DMS114 treated with DMSO at 0.1 percent for 48 hours (cell line): Measurements from ENCODE around the gene ARHGAP23.

ENCODE experiments used
- DNase-seq: peaks from one replicate; lab custom pipeline; 2025; ENCODE audit not compliant: unreplicated experiment; lab: John Stamatoyannopoulos, UW

The ARHGAP23 gene, protein sequence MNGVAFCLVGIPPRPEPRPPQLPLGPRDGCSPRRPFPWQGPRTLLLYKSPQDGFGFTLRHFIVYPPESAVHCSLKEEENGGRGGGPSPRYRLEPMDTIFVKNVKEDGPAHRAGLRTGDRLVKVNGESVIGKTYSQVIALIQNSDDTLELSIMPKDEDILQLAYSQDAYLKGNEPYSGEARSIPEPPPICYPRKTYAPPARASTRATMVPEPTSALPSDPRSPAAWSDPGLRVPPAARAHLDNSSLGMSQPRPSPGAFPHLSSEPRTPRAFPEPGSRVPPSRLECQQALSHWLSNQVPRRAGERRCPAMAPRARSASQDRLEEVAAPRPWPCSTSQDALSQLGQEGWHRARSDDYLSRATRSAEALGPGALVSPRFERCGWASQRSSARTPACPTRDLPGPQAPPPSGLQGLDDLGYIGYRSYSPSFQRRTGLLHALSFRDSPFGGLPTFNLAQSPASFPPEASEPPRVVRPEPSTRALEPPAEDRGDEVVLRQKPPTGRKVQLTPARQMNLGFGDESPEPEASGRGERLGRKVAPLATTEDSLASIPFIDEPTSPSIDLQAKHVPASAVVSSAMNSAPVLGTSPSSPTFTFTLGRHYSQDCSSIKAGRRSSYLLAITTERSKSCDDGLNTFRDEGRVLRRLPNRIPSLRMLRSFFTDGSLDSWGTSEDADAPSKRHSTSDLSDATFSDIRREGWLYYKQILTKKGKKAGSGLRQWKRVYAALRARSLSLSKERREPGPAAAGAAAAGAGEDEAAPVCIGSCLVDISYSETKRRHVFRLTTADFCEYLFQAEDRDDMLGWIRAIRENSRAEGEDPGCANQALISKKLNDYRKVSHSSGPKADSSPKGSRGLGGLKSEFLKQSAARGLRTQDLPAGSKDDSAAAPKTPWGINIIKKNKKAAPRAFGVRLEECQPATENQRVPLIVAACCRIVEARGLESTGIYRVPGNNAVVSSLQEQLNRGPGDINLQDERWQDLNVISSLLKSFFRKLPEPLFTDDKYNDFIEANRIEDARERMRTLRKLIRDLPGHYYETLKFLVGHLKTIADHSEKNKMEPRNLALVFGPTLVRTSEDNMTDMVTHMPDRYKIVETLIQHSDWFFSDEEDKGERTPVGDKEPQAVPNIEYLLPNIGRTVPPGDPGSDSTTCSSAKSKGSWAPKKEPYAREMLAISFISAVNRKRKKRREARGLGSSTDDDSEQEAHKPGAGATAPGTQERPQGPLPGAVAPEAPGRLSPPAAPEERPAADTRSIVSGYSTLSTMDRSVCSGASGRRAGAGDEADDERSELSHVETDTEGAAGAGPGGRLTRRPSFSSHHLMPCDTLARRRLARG (N-terminal part only)

DNA sequence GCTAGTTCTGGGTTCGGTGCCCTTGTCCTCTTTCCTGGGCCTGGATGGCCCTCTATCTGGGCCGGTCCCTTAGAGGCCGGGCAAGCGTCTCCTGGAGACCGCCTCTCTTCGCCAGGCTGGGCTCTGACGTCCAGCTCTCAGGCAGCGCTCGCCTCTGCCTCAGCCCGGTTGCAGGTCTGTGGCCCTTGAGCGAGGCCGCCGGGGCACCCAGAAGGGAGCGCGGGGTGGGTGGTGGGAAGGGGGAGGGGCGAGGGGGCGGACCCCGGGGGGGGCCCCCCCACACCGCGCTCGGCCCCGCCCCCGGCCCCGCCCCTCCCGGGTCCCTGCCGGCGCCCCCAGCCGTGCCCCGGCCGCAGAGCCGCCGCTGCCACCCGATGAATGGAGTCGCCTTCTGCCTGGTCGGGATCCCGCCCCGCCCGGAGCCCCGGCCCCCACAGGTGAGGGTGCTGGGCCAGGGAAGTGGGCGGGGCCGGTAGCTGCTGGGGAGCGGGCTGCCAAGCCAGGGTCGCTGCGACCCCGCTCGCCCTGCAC lies at the start of gene ARHGAP23:
Gene ARHGAP23, plus strand, starts transcription at position 353 of the 531 bp plus-strand sequence. Its CDS starts 22 bp downstream, at position 375.
- DNase-seq = no peak

DNA sequence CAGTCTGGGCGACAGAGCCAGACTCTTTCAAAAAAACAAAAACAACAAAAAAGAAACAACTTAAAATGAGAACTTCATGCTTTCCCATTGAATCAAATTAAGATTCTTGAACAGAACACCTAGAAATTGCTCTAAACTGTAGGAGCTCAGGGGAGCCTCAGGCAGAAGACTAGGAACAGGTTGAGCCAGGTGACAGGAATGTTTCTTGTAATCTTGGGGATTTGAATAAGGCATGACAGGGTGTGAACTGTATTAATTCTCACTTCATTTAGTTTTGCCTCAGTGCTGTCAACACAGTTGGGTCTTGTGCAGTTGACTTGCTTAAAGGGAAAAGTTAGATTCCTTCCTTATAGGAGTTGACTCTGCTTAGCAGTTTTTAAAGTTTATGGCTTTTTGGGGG lies 48.8 kb upstream of the ARHGAP23 start:
- no peak for DNase-seq

DNA sequence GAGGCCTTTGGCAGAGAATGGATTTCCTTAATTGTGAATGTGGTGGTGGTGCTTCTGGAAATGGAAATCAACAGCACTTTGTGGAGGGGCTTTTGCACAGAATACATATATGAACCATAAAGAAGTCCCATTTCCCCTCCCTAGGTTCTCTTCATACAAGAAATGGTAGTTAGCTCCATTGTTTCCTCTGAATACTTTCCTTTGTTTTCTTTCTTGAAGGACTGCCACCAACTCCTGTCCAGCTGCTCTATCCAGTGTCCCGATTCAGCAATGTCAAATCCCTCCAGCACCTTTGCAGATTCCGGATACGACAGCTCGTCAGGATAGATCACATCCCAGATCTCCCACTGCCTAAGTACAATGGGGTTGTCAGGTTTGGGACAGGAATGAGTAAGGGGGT lies 33.2 kb upstream of the ARHGAP23 start:
- no peak for DNase-seq

DNA sequence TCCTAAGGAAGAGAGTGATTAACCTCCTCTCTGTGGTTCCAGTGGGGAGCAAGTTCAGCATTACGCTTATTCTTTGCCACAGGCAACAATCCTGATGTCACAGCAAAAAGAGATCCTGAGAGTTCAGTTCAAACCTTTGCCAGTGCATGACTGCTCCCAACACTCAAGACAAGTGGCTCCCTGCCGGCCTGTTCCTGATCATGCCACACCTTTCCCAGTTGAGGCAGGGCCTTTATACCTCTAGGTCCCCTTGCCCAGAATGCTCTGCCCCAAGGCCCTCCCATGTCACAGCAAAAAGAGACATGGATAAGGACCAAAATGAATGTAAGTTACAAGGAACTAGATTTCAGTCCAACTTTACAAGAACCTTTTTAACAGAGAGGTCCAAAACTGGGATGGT lies 31.0 kb upstream of the ARHGAP23 start:
- DNase-seq = no peak

DNA sequence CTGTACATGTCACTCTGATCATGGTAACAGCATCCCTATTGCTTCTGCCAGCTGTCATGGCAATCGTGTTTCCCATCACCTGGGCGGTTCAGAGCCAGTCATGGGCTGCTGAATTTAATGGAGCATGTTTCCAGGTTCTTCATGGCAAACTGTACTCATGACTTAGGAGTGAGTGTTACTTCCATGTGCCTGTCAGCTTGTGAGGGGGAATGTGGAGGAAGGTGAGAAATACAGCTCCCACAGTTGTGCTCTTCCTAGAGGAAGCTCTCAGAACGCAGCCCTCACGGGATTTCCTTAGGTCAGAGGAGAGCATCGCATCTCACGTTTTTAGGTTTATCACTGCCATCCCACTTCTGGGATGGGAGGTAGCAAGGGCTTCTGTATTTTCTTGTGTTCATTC lies 28.0 kb upstream of the ARHGAP23 start:
- no peak for DNase-seq

DNA sequence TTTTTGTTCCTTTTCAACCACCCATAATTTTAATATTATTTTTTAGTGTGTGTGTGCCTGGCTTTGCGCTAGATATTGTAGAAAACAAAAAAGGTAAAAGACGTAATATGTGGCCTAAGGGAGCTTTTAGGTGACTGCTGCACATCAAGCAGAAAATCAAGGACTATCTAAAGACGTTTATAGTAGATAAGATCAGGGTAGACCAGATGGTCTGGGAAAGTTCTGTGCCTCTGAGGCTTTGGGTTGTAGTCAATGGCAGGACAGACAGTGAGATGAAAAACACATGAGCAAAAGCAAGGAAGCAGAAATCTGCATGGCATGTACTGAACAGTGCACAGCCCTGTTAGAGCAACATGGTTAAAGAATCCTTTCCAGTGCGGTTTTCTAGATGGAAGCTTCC lies 26.8 kb upstream of the ARHGAP23 start:
- no peak for DNase-seq

DNA sequence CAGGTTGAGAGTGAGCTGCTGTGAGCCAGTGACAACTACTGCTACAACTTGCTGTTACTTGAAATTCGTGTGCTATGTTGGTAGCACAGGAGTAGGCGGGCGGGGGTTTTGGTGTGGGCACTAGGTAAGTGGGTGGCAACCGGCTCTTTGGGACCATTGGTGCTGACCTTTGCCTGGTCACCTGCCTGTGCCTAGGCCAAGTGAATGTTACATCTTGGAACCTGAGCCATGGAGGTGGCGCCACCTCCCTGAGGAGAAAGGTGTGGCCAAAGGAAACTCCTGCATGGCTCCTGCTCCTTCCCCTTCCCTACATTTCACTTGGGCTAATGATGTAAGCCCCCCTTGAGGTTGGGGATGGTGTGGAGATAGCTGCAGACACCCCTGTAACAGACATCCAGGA lies 25.4 kb upstream of the ARHGAP23 start:
- DNase-seq = no peak

DNA sequence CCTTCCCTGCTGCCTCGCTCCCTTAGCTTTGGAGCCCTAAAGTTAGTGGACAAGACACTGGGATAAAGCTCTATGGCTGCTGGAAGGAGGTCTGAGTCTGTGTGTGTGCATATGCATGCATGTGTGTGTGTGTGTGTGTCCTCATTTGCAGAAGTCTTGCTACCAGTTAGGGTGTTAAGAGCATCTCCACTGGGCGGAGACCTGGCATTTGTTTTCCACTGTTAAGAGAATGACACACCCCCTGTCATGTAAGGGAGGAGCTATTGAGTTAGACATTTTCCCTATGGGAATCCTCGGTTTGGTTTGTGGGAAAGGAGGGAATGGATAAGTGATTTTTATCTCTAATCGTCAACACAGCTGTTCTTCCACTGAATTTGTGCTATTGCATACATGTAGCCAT lies 24.8 kb upstream of the ARHGAP23 start:
- no peak for DNase-seq

DNA sequence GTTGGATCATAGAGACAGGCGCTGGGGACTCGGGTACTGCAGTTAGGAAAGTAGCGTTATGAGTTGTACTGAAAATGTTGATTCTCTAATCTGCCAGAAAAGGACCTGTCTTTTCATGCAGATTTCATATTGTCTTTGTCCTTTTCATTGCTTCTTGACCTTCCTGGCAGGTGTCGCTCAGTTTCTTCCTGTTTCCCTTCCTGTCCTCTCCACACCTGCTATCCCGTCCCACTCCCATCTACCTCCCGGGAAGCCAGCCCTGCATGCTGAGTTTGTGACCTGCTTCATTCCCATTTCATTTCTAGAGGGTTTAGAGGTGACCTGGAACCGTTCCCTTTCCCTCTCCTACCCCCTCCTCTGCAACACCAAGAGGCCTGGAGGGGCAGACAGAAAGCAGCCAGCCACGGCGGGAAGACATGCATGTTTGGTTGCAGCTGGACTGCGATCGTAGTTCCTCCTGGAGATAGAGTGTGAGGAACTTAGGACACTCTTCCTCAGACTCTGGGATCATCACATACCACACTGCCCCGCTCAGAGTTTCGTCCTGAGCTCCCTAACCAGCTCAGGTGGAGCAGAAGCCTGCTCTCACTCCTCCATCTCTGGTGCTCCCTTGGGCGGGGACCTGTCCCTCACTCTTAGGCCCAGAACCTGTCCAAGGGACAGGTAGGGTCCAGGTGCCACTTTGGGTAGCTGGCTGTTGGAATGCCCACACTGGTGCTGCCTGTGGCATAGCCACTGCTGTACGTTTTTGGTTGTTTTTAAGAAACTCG lies 23.9 kb upstream of the ARHGAP23 start:
- no peak for DNase-seq

DNA sequence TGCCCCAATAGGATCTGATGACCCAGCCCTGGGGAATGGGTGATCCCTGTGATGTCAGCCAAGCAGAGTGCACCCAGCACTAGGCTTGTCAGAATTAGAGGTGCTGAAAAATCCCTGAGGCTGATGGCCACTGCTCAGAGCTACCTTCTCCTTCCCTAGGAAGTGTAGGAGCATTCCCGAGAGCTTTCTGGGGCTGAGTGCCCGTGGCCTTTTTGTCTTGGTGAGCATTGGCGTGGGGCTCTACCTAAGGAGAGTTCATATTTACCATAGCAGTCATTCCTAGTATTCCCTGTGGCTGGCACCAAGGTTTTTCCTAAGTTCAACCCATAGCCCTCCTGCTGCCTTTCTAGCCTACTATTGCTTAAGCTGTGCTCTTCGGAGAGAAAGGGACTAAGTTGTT lies 22.6 kb upstream of the ARHGAP23 start:
- no peak for DNase-seq

DNA sequence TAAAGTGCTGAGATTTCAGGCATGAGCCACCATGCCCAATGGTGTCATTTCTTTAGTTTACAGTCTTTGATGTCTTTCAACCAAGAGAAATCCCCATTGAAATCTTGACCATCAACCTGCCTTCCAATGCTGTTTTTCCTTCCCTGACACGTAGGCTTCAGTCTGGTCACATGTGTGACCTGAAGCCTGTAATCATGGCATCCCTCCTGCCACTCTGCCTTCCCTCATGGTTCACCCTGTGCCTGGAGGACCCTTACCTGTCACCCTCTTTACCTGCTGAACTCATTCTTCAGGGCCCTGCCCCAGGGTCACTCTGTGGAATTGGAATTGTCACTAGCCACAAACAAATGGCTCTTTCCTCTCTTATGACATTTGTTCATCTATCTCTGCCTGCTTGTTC lies 18.1 kb upstream of the ARHGAP23 start:
- DNase-seq = no peak

DNA sequence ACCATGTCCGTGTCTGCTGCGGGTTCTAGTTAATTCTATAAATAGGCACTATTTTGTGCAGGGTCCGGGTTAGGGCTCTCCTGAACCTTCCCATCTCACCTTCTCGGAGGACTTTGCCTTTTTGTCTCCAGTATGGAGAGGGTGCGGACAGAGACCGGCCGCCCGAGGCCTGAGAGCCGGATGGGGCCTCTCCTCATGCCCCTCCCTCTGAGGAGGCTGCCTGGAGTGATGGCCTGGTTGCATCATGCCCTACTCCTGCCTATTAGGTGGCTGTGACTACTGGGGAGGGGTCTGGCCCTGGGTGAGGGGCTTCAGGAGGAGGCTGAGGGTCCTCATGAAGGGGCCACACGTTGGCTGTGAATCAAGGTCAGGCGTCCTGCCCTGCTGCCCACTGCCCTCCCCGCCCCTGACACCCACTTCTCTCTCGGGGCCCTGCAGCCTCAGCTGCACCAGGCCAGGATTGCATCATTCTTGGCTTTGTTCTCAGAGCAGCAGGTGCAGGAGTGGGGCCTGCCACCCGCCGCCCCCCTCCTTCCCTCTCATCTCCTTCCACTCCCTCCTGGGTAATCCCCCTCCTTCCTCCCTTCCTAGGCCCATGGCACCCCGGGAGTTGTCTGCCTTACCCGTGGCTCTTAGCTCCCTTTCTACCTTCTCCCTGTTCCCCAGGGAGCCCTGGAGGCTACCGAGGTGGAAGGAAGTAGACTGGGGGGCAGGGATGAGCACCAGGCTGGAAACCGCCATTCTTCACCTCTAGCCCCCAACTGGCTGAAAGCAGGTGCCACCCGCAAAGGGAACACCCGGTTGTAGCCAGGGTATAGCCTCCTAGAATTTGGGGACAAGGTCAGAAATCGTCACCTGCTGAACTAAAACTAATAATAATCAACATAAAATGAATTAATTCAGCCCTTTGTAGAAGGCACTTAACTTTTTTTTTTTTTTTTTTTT lies 12.7 kb upstream of the ARHGAP23 start:
- no peak for DNase-seq

DNA sequence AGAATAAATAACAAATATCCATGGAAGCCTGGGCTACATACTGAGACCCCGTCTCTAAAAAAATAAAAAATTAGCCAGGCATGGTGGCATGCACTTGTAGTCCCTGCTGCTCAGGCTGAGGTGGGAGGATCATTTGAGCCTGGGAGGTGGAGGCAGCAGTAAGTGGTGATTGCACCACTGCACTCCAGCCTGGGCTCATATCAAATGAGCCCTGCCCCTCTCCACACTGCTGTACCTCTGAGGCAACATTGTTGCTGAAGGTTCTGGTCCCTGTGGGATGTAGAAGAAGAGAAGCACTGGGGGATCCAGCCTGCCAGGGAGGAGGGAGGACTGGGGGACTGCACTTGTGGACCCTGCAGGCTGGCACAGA lies 11.4 kb upstream of the ARHGAP23 start:
- no peak for DNase-seq

DNA sequence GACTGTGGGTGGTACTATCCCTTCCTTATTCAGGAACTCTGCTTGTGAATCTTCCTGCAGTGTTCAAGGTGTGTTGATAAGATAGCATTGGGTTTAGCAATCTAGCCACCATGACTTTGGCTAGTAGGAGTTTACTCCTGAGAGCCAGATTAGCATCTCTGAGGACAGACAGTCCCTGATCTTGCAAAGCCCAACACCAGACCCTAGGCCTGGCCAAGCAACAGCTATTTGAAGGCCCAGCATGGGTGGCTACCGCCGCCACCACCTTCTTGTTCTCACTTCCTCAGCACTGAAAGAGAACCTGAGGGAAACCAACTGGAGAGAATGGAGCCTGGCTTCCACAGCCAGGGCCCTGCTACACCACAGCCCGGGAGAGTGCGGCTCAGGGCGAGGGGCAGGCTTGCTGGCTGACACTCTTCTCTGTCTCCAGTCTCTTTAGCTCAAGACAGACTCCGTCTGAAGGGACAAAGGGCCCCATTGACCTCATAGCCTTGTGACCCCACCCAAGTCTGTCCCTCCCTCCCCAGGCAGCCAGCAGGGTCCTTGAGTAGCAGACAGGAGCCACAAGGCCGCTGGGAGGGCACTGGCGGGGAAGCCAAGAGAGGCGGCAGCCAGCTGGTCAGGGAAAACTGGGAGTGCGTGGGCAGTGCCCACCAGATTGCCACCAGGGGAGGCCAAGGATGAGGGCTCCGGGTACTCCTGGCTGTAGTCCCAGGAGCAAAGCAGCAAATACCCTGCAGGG lies 10.9 kb upstream of the ARHGAP23 start:
- no peak for DNase-seq

DNA sequence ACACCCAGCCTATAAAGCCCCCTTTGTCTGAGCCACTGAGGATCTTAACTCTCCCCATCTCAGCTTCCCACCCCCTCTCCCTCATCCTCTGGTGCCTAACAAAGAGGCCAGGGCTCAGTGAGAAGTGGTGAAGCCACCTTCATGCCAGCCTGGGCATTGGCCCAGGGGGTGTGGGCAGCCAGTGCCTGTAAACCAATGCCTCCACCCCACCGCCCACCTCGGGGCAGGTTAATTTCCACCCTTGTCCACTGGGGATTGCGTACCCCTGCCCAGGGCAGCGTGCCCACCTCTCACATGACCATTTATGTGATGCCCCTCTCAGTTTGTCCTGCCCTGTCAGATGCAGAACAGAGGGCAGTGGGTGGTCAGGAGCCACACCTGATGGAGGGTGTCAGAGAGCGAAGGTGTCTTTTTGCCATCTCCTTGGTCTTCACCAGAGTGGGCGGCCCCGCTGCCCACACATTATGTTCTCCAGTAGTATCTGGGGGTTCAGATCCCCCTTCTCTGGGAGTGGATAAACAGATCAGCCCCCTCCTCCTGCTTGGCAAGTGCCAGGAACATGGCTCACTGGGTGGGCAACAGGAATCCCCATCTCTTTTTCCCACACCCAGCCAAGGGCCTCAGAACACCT lies 10.1 kb upstream of the ARHGAP23 start:
- DNase-seq = no peak

DNA sequence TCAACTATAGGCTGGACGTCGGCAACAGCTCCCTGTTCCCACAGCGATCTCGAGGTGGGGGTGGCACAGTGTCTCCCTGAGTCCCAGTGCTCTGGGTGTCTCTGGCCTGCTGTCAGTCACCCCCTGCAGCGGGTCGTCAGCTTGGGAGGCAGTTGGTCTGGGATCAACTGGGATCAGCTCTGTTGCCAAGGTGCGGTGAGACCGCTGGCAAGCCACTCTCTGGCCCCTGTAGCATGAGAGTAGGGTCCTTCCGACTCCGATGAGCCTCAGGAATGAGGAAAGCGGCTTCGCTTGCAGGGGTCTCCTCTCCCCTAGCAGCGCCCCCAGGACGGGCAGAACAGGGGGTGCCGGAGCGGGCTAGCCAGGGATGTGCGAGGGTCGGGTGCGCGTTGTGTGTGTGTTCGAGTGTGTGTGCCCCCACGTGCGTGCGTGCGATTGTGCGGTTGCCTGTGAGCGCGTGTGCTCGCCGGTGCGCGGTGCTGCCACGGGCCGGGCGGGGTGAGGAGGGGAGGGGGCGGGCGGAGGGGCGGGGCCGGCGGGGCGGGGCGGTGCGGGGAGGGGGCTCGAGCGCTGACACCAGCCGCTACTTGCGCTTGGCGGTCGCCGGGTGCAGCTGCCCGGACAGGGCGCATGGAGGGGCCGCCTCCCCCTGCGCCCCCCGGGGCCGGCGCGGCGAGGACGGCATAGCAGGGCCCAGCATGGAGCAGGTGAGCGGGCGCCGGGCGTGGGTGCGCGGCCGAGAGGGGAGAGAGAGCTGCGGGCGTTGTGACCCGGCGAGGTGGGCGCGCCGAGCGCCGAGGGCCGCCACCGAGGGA lies 9.4 kb upstream of the ARHGAP23 start:
- DNase-seq = no peak

DNA sequence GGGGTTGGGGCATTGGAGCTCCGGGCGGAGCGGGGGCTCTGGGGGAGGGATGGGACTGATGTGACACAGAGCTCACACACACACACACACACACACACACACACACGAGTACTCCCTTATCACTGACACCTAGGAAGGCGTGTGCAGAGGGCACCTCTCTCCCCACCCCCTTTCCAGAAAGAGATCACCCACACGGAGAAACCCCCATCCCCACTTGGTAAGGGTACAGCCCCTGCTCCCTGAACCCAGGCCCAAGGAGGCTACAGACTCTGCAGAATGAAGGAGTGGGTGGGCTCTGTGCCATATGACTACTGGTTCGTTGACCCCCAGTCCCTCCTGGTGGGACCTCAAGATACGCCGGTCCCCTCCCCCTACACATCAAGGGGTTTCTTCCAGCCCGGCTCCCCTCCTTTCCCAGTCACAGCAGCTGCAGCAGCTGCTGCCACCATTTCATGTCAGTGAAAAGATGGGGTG lies 8.7 kb upstream of the ARHGAP23 start:
- no peak for DNase-seq
